Measurements from ENCODE around the gene SEC14L1. TPM values are rescaled to one million over a fixed set of nuclear protein-coding genes. Genes with fewer than 3 reads are reported as not detected.
A peak's percentile ranks its signal among the peaks of the same experiment; 100 is the strongest.

Gene SEC14L1
- total RNA-seq, 1 donor from 2014 or later: 83.5 TPM

GRCh38 chr17:77214743-77215142 lies 74.0 kb downstream of the SEC14L1 start:
- H3K4me3 ChIP-seq (ENCODE audit: low read length in 3 of 3): no peak overlapping the region
- H3K27ac ChIP-seq (ENCODE audit: low read depth, low read length): no peak overlapping the region
- H3K9ac ChIP-seq (ENCODE audit: low read depth in 1 of 3, low read length in 3 of 3): no peak overlapping the region
- peaks cover 69 to 73% (median 70%) of the 10 kb centered on the region in 3 donors for H3K36me3 ChIP-seq (ENCODE audit: control insufficient read depth in 3 of 3, insufficient read depth in 3 of 3, low read length in 3 of 3)
- H3K9me3 ChIP-seq (ENCODE audit: control insufficient read depth in 3 of 3, low read length in 3 of 3): no peaks in the 10 kb centered on the region
- H3K27me3 ChIP-seq (ENCODE audit: control insufficient read depth in 3 of 3, insufficient read depth in 3 of 3, low read length in 3 of 3): no peaks in the 10 kb centered on the region
- peaks cover 50 to 65% (median 58%) of the 10 kb centered on the region in 3 donors for H3K4me1 ChIP-seq (ENCODE audit: control insufficient read depth in 3 of 3, insufficient read depth in 3 of 3, low read length in 3 of 3)

- Histone ChIP-seq H3K27me3 (ENCODE audit: control insufficient read depth in 3 of 3, insufficient read depth in 3 of 3, low read length in 3 of 3) (no peaks in the 10 kb centered on the region), H3K36me3 (ENCODE audit: control insufficient read depth in 3 of 3, insufficient read depth in 3 of 3, low read length in 3 of 3) (peaks cover 66 to 69% (median 66%) of the 10 kb centered on the region in 3 donors), H3K4me1 (ENCODE audit: control insufficient read depth in 3 of 3, insufficient read depth in 3 of 3, low read length in 3 of 3) (peaks cover 46 to 60% (median 54%) of the 10 kb centered on the region in 3 donors), H3K9ac (ENCODE audit: low read depth in 1 of 3, low read length in 3 of 3) (no peak overlapping the region), H3K27ac (ENCODE audit: low read depth, low read length) (no peak overlapping the region), H3K9me3 (ENCODE audit: control insufficient read depth in 3 of 3, low read length in 3 of 3) (no peaks in the 10 kb centered on the region), H3K4me3 (ENCODE audit: low read length in 3 of 3) (no peak overlapping the region)
Measured at GRCh38 chr17:77215281-77215680, 74.5 kb downstream of the SEC14L1 start.

- Histone ChIP-seq H3K4me1 (ENCODE audit: control insufficient read depth in 3 of 3, insufficient read depth in 3 of 3, low read length in 3 of 3) (peaks cover 40 to 52% (median 43%) of the 10 kb centered on the region in 3 donors), H3K4me3 (ENCODE audit: low read length in 3 of 3) (peak overlapping the region in 1 of 3 donors; percentile 23), H3K36me3 (ENCODE audit: control insufficient read depth in 3 of 3, insufficient read depth in 3 of 3, low read length in 3 of 3) (peaks cover 54 to 57% (median 54%) of the 10 kb centered on the region in 3 donors), H3K9me3 (ENCODE audit: control insufficient read depth in 3 of 3, low read length in 3 of 3) (no peaks in the 10 kb centered on the region), H3K27me3 (ENCODE audit: control insufficient read depth in 3 of 3, insufficient read depth in 3 of 3, low read length in 3 of 3) (no peaks in the 10 kb centered on the region), H3K27ac (ENCODE audit: low read depth, low read length) (no peak overlapping the region), H3K9ac (ENCODE audit: low read depth in 1 of 3, low read length in 3 of 3) (no peak overlapping the region)
Measured at GRCh38 chr17:77216486-77216885, 75.7 kb downstream of the SEC14L1 start.

- Histone ChIP-seq H3K27ac (ENCODE audit: low read depth, low read length) (no peak overlapping the region), H3K4me1 (ENCODE audit: control insufficient read depth in 3 of 3, insufficient read depth in 3 of 3, low read length in 3 of 3) (peaks cover 40 to 45% (median 43%) of the 10 kb centered on the region in 3 donors), H3K9ac (ENCODE audit: low read depth in 1 of 3, low read length in 3 of 3) (no peak overlapping the region), H3K4me3 (ENCODE audit: low read length in 3 of 3) (no peak overlapping the region), H3K27me3 (ENCODE audit: control insufficient read depth in 3 of 3, insufficient read depth in 3 of 3, low read length in 3 of 3) (no peaks in the 10 kb centered on the region), H3K9me3 (ENCODE audit: control insufficient read depth in 3 of 3, low read length in 3 of 3) (no peaks in the 10 kb centered on the region), H3K36me3 (ENCODE audit: control insufficient read depth in 3 of 3, insufficient read depth in 3 of 3, low read length in 3 of 3) (peaks cover 48 to 51% (median 48%) of the 10 kb centered on the region in 3 donors)
Measured at GRCh38 chr17:77217123-77217522, 76.4 kb downstream of the SEC14L1 start.

GRCh38 chr17:77217566-77217965 lies 76.8 kb downstream of the SEC14L1 start:
- Histone ChIP-seq H3K27me3 (ENCODE audit: control insufficient read depth in 3 of 3, insufficient read depth in 3 of 3, low read length in 3 of 3) (no peaks in the 10 kb centered on the region), H3K4me1 (ENCODE audit: control insufficient read depth in 3 of 3, insufficient read depth in 3 of 3, low read length in 3 of 3) (peaks cover 39 to 45% (median 42%) of the 10 kb centered on the region in 3 donors), H3K4me3 (ENCODE audit: low read length in 3 of 3) (no peak overlapping the region), H3K36me3 (ENCODE audit: control insufficient read depth in 3 of 3, insufficient read depth in 3 of 3, low read length in 3 of 3) (peaks cover 43 to 47% (median 44%) of the 10 kb centered on the region in 3 donors), H3K9me3 (ENCODE audit: control insufficient read depth in 3 of 3, low read length in 3 of 3) (no peaks in the 10 kb centered on the region), H3K9ac (ENCODE audit: low read depth in 1 of 3, low read length in 3 of 3) (no peak overlapping the region), H3K27ac (ENCODE audit: low read depth, low read length) (no peak overlapping the region)

- no peaks in the 10 kb centered on the region for H3K27me3 ChIP-seq (ENCODE audit: control insufficient read depth in 3 of 3, insufficient read depth in 3 of 3, low read length in 3 of 3)
- H3K4me3 ChIP-seq (ENCODE audit: low read length in 3 of 3): no peak overlapping the region
- peaks cover 30 to 33% (median 31%) of the 10 kb centered on the region in 3 donors for H3K36me3 ChIP-seq (ENCODE audit: control insufficient read depth in 3 of 3, insufficient read depth in 3 of 3, low read length in 3 of 3)
- no peak overlapping the region for H3K27ac ChIP-seq (ENCODE audit: low read depth, low read length)
- H3K9ac ChIP-seq (ENCODE audit: low read depth in 1 of 3, low read length in 3 of 3): no peak overlapping the region
- H3K9me3 ChIP-seq (ENCODE audit: control insufficient read depth in 3 of 3, low read length in 3 of 3): no peaks in the 10 kb centered on the region
- peaks cover 33 to 41% (median 34%) of the 10 kb centered on the region in 3 donors for H3K4me1 ChIP-seq (ENCODE audit: control insufficient read depth in 3 of 3, insufficient read depth in 3 of 3, low read length in 3 of 3)
Measured at GRCh38 chr17:77218902-77219301, 78.1 kb downstream of the SEC14L1 start.

- peaks cover 9 to 11% (median 11%) of the 10 kb centered on the region in 3 donors for H3K36me3 ChIP-seq (ENCODE audit: control insufficient read depth in 3 of 3, insufficient read depth in 3 of 3, low read length in 3 of 3)
- no peaks in the 10 kb centered on the region for H3K9me3 ChIP-seq (ENCODE audit: control insufficient read depth in 3 of 3, low read length in 3 of 3)
- no peak overlapping the region for H3K4me3 ChIP-seq (ENCODE audit: low read length in 3 of 3)
- no peak overlapping the region for H3K9ac ChIP-seq (ENCODE audit: low read depth in 1 of 3, low read length in 3 of 3)
- no peak overlapping the region for H3K27ac ChIP-seq (ENCODE audit: low read depth, low read length)
- peaks cover 13 to 23% (median 22%) of the 10 kb centered on the region in 3 donors for H3K4me1 ChIP-seq (ENCODE audit: control insufficient read depth in 3 of 3, insufficient read depth in 3 of 3, low read length in 3 of 3)
- H3K27me3 ChIP-seq (ENCODE audit: control insufficient read depth in 3 of 3, insufficient read depth in 3 of 3, low read length in 3 of 3): no peaks in the 10 kb centered on the region
Measured at GRCh38 chr17:77222356-77222755, 81.6 kb downstream of the SEC14L1 start.

- Histone ChIP-seq H3K4me3 (ENCODE audit: low read length in 3 of 3) (no peak overlapping the region), H3K9ac (ENCODE audit: low read depth in 1 of 3, low read length in 3 of 3) (peak overlapping the region in 1 of 3 donors; percentile 10), H3K4me1 (ENCODE audit: control insufficient read depth in 3 of 3, insufficient read depth in 3 of 3, low read length in 3 of 3) (peaks cover 8 to 17% (median 13%) of the 10 kb centered on the region in 3 donors), H3K36me3 (ENCODE audit: control insufficient read depth in 3 of 3, insufficient read depth in 3 of 3, low read length in 3 of 3) (peaks cover 2 to 3% (median 3%) of the 10 kb centered on the region in 3 donors), H3K27ac (ENCODE audit: low read depth, low read length) (peak overlapping the region; percentile 55), H3K27me3 (ENCODE audit: control insufficient read depth in 3 of 3, insufficient read depth in 3 of 3, low read length in 3 of 3) (no peaks in the 10 kb centered on the region), H3K9me3 (ENCODE audit: control insufficient read depth in 3 of 3, low read length in 3 of 3) (no peaks in the 10 kb centered on the region)
Measured at GRCh38 chr17:77223642-77224420, 83.1 kb downstream of the SEC14L1 start.

- no peaks in the 10 kb centered on the region for H3K36me3 ChIP-seq (ENCODE audit: control insufficient read depth in 3 of 3, insufficient read depth in 3 of 3, low read length in 3 of 3)
- peaks cover 8 to 17% (median 10%) of the 10 kb centered on the region in 3 donors for H3K4me1 ChIP-seq (ENCODE audit: control insufficient read depth in 3 of 3, insufficient read depth in 3 of 3, low read length in 3 of 3)
- no peak overlapping the region for H3K27ac ChIP-seq (ENCODE audit: low read depth, low read length)
- no peak overlapping the region for H3K4me3 ChIP-seq (ENCODE audit: low read length in 3 of 3)
- H3K9ac ChIP-seq (ENCODE audit: low read depth in 1 of 3, low read length in 3 of 3): no peak overlapping the region
- no peaks in the 10 kb centered on the region for H3K27me3 ChIP-seq (ENCODE audit: control insufficient read depth in 3 of 3, insufficient read depth in 3 of 3, low read length in 3 of 3)
- no peaks in the 10 kb centered on the region for H3K9me3 ChIP-seq (ENCODE audit: control insufficient read depth in 3 of 3, low read length in 3 of 3)
Measured at GRCh38 chr17:77225265-77225664, 84.5 kb downstream of the SEC14L1 start.
